ENCODE results near the gene FOXP1.

DNA sequence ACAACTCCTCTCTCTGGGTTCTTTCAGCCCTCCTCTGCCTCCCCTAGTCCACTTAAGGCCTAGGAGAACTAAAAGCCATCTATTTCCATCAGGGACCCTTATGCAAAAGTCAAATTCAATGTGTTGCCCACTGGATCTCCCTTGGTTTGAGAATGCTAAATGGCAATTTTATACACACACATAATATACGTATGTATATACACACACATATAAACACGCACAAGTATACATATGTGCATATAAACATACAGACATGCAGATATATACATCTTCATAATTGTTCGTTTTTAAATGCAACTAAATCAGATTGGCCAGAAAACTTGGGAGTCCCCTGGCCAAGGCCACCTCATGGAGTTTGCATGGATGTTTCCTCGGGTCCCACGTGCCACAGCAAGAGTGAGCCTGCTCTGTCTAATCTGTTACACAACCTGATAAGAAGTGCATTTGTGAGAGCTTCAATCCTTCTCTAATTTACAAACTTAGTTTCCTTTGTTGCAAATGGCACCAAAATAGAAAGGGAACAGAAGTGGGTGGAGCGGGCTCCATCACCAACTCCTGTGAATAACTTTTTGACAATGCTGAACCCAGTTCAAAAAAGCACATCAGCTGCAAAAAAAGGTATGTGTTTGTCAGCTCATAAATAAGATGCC lies 84.2 kb downstream of the FOXP1 start:
- no peak for TF ChIP-seq POLR2AphosphoS5 (IDR thresholded peaks at IDR 0.05; ENCODE audit: low read depth, low read length)
- TF ChIP-seq POLR2A (IDR thresholded peaks at IDR 0.05; ENCODE audit: low read depth, low read length) = no peak
- no peak for TF ChIP-seq TAF1 (IDR thresholded peaks at IDR 0.05; ENCODE audit: low read depth, low read length)
